IPS-18c (cell line): ENCODE measurements around the gene BCAP29.
"Not testable (repeated sequence)": the region's sequence is repeated elsewhere in the genome, so short reads cannot be mapped to it uniquely, and the experiment has no call there.

Source experiments
- H3K4me3 ChIP-seq: 2 replicates; pipeline ENCODE4 v1.7.0; 2013; ENCODE audit warnings: low read depth, mild to moderate bottlenecking, low read length, moderate library complexity; ENCODE audit not compliant: insufficient read depth
- H3K9me3 ChIP-seq: one replicate; pipeline ENCODE4 v1.6.1; 2013; ENCODE audit warnings: mild to moderate bottlenecking, low read length, moderate library complexity; ENCODE audit not compliant: control insufficient read depth, insufficient read depth

BCAP29 gene, protein sequence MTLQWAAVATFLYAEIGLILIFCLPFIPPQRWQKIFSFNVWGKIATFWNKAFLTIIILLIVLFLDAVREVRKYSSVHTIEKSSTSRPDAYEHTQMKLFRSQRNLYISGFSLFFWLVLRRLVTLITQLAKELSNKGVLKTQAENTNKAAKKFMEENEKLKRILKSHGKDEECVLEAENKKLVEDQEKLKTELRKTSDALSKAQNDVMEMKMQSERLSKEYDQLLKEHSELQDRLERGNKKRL

DNA sequence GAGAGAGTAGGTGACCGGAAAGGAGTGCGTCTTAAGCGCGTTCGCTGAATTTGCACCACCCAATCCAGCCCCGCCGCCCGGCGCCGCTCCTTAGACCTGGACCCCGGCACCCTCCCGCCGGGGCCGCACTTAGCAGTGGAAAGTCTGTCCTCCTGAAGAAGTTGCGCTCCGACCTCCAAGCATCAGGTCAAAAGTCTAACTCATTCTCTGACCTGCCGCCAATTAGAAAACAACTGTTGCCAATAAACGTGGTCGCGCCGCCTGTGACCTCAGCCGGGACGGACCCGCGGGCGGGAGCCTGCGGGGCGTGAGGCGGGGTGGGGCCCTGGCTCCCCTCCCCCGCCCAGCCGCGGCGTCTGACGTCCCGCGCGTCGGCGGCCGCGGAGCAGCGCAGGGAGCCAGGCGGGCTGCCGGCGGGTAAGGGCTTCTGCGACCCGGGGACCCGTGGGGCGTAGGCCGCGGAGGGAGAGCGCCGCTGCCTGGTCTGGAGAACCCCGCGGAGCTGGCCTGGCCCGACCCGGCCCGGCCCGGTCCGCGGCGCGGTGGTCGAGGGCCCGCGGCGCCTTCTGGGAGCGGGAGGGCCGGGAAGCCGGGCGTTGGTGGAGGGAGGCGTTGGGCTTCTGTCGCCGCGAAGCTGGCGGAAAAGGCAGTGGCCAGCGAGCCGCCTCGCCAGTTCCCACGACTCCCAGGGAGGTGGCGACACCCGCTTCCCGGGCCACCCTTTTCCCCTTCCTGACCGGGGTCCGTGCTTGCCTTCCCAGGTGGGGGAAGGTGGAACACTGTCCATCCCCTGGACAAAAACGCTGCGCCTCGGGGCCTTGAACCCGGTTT, at the start of gene BCAP29:
BCAP29 (plus strand) TSS at position 362 of the 831 bp plus-strand sequence. CDS start 527 bp downstream, outside the sequence.
- H3K9me3 ChIP-seq = no peaks in the 10 kb centered on the region
- H3K4me3 ChIP-seq = peak within 1 kb of the TSS; percentile 80

DNA sequence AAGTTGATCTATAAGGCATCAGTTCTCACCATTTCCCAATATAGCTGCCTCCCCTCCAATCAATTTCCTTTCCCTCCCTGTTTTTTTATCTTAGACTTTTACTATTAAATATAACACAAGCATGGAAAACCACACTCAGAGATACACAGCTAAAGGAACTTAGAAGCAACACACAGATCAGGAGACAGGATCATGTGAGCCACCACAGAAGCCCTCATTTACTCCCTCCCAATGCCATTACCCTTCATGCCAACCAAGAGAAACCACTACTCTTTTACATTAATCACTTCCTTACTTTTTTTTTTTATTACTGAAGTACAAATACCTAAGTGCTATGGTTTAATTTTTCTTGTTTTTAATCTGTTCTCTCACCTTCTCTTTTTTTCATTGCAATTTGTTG, 49.3 kb upstream of the BCAP29 start:
- no peak overlapping the region for H3K4me3 ChIP-seq

DNA sequence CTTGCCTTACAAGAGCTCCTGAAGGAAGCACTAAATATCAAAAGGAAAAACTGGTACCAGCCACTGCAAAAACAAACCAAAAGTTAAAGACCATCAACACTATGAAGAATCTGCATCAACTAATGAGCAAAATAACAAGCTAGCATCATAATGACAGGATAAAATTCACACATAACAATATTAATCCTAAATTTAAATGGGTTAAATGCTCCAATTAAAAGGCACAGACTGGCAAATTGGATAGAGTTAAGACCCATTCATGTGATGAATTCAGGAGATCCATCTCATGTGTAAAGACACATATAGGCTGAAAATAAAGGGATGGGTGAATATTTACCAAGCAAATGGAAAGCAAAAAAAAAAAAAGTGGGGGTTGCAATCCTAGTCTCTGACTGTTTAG, 45.9 kb upstream of the BCAP29 start:
- Histone ChIP-seq H3K4me3 (no peak overlapping the region), H3K9me3 (no peaks in the 10 kb centered on the region)

More for the DNA sequence above, 49.3 kb upstream of the BCAP29 start:
- no peaks in the 10 kb centered on the region for H3K9me3 ChIP-seq

- not testable (repeated sequence) for H3K4me3 ChIP-seq, H3K9me3 ChIP-seq
Observed at GRCh38 chr7:107537228-107537627, 42.8 kb upstream of the BCAP29 start.

DNA sequence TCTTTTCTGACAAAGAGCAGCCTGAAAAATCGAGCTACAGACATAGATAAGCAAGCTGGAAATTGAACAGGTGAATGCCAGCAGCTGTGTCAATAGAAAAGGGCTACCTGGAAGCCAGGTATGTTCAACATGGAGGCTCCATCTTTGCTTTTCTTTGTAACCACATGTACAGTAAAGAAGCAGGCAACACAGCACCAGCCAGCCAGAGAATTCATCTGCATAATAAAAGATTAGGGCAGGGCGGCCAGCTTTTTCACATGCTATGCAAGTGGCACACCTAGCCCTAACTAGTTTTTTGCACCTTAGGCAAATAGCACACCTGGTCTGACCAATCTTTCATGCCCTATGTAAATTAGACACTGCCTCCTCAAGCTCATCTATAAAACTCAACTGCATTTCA, 42.0 kb upstream of the BCAP29 start:
- Histone ChIP-seq H3K9me3 (no peaks in the 10 kb centered on the region), H3K4me3 (no peak overlapping the region)

DNA sequence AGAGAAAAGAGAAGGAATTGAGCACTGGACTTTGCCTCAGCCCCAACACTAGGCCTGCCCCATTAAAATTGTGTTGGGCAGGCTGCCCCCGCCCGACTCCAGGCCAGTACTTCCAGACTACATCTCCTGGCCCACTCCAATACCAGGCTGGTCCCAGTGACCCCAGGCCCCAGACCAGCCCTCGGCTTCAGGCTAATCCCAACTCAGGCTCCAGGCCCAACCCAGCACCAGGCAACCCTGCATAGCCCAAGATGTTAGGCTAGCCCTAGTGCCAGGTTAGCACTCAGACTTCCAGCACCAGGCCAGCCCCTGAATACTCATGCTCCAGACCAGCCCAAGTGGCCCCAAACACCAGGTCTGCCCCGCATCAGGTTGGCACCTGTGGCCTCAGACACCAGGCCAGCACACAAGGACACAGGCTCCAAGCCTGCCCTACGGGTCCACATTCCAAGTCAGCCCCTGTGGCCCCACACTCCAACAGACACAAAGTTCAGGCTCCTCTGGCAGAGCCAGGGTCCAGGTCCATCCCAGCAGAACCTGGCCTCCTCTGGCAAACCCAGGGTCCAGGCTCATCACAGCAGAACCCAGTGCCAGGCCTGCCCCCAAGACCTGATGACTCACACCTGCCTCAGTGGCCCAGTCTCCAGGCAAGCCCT, 36.6 kb upstream of the BCAP29 start:
- Histone ChIP-seq H3K4me3 (no peak overlapping the region), H3K9me3 (no peaks in the 10 kb centered on the region)

DNA sequence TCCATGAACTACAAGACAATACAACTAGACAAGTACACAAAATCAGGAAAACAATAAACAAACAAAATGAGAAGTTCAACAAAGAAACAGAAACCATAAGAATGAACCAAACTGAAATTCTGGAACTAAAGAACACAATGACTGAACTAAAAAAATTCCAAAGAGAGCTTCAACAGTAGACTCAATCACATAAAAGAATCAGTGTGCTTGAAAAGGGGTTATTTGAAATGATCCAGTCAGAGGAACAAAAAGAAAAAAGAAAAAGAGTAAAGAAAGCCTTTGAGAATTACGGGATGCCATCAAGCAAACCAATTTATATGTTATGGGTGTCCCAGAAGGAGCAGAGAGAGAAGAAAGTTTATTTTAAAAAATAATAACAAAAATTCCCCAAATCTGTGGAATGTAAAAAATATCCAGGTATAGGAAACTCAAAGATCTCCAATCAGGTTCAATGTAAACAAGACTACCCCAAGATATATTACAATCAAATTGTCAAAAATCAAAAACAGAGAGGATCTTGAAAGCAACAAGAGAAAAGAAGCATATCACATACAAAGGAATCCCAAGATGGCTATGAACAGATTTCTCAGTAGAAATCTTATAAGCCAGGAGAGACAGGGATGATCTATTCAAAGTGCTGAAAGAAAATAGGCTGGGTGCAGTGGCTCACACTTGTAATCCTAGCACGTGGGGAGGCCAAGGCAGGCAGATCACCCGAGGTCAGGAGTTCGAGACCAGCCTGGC, 35.0 kb upstream of the BCAP29 start:
- no peak overlapping the region for H3K4me3 ChIP-seq
- H3K9me3 ChIP-seq = no peaks in the 10 kb centered on the region

DNA sequence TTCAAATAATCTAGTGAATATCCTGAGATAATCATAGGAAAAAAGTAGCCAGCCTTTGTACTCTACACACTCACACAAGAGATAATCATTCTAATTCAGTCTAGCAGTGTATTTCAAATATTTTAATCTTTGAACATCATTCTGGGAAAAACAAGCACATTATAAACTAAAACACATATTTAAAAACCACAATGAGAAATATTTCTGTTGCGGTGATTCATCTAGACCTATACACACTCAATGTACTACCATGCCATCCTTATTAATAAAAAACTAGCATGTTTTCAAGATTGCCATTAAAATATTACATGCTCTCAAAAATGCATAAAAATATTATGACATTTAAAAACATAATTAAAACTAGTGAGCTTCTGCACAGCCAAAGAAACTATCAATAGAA, 28.1 kb upstream of the BCAP29 start:
- Histone ChIP-seq H3K9me3 (no peaks in the 10 kb centered on the region), H3K4me3 (no peak overlapping the region)

- Histone ChIP-seq H3K9me3 (no peaks in the 10 kb centered on the region), H3K4me3 (no peak overlapping the region)
Observed at GRCh38 chr7:107555893-107556292, 24.2 kb upstream of the BCAP29 start.

DNA sequence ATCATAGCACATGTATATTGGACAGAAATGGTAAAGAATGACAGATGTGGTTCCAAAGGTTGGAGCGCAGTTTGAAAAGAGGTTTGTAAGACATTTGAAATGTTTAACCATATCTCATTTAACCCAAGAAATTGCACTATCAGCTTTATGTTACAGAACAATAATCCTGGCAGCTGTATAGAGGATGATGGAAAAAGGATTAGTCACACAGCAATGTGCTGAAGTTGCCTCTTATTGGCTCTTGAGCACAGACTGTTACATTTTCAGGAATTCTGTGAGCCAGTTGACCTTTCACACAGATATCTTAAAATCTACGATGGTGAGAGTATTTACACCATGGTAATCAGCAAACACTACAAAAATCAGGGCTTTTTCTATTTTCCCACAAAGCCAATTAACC, 20.2 kb upstream of the BCAP29 start:
- H3K4me3 ChIP-seq = no peak overlapping the region
- H3K9me3 ChIP-seq = no peaks in the 10 kb centered on the region

DNA sequence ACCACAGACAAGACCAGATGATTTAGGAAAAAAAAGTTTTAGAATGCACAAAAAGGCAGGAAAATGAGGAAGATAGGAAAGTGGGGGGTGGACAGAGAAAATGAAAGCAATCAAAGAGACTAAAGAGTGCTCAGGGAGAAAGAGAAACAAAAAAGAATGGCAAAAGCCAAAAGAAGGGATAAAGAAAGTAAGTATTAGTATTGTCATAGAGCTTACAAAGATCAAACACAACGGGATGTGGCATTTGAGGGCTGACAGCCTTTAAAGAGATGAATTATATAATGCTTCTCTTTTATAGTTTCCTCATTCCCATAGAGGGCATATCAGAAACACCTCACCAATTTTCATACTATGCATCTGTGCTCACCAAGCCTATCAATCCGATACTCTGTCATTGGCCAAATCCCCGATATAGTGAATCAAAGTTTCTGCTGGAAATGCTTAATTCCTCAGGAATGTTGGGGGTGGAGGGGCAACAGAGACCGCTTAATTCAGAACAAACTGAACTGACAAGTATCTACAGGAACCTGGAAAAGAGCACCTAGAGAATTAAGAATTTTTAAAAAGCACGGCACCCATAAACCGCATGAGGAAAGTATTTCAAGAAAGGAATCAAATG, 19.0 kb upstream of the BCAP29 start:
- Histone ChIP-seq H3K4me3 (no peak overlapping the region), H3K9me3 (no peaks in the 10 kb centered on the region)

- H3K4me3 ChIP-seq = peak overlapping the region; percentile 81
Observed at GRCh38 chr7:107563081-107563774, 16.8 kb upstream of the BCAP29 start.

DNA sequence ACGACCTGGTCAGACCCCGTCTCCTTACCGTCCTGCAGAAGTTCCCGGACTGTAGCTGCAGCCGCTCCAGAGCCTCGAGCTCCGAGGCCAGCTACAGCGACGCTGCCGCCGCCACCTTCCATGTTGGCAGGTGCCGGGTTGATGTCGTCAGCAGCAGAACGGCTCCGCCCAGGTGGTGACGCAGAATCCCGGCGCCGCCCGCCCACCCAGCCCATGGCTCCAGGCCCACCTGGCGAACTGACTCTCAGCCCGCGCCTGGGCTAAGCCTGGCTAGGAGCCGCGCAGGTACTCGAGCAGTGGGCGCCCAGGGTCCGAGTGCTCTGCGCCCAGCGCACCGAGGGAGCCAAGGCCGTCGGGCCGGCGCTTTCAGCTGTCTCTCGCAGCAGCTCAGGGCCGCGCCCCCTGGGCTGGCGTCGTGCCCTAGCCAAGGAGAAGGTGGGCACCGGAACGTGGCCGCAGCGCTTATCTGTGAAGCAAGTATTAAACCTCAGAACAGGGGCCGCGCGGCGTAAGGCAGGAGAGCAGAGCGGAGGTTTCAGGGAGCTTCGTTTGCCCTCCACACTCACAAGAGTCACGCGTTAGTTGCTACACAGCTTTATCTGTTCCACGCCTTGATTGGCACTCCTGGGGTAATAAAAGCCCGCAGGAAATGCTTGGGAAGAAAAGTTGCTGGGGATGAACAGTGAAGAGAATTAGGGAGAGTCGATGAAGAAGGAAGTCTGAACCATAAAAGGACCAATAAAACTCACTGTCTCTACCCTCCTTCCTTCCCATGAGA, 16.1 kb upstream of the BCAP29 start, which contains the start of the genes COG5 and DUS4L:
COG5 (minus strand) TSS at position 146 of the 778 bp plus-strand sequence; CDS start at position 122, 24 bp downstream.
DUS4L (plus strand) TSS at position 197 of the 778 bp plus-strand sequence. CDS start 3,100 bp downstream, outside the sequence.
- no peaks in the 10 kb centered on the region for H3K9me3 ChIP-seq

More at GRCh38 chr7:107563081-107563774, 16.8 kb upstream of the BCAP29 start:
- H3K9me3 ChIP-seq = no peaks in the 10 kb centered on the region

DNA sequence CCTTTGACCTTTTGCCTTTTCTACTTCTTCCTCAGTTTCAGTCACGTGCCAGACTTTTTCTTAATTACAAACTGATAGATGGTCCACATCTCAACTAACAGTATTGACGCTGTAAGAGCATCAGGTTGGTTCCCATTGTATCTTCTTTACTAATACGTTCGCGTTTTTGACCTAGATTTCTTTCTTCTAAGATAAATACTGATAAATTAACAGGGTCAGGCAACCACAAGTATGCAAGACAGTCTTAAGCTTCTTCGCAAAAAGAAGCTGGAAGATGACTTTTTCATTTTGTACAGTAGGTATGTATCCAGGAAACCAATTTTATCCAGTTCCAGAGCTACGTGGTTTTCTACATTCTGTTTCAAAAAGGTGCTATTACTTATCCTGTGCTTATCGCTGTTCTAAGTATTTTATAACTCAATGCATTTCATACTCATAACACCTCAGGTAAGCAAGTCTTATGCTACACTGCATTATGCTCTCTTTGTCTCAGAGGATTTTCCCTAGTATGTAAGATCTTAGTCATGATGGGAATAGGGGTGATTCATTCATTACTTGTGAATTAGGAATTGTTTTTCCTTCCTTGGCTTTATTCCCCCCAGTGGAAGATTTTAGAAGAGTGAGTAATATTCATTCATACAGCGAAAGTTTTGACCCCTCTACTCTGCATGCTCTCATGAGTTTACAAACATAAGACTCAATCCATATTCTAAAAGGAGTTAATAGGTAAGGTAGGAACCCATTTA, 15.3 kb upstream of the BCAP29 start:
- Histone ChIP-seq H3K9me3 (no peaks in the 10 kb centered on the region), H3K4me3 (peak overlapping the region; percentile 81)

More for the DNA sequence above, 16.1 kb upstream of the BCAP29 start, which contains the start of the genes COG5 and DUS4L:
- H3K4me3 ChIP-seq = peak within 1 kb of the TSS; percentile 81

GRCh38 chr7:107570298-107570697, 9.7 kb upstream of the BCAP29 start:
- Histone ChIP-seq H3K4me3 (no peak overlapping the region), H3K9me3 (no peaks in the 10 kb centered on the region)
